ENCODE measurements around the gene LHFPL2.

LHFPL2 gene

GRCh38 chr5:78561261-78561660 lies 87.3 kb downstream of the LHFPL2 start:
- no peak for TF ChIP-seq CTCF (IDR thresholded peaks at IDR 0.05; ENCODE audit: low read depth, low read length)
- H3K4me3 ChIP-seq (ENCODE audit: low read depth, low read length): no peak overlapping the region

- TF ChIP-seq CTCF (IDR thresholded peaks at IDR 0.05; ENCODE audit: low read depth, low read length): no peak
- no peak overlapping the region for H3K4me3 ChIP-seq (ENCODE audit: low read depth, low read length)
These were observed 88.3 kb downstream of the LHFPL2 start for GRCh38 chr5:78560000-78560855.

GRCh38 chr5:78557601-78558000 lies 91.0 kb downstream of the LHFPL2 start:
- no peak overlapping the region for H3K4me3 ChIP-seq (ENCODE audit: low read depth, low read length)
- no peak for TF ChIP-seq CTCF (IDR thresholded peaks at IDR 0.05; ENCODE audit: low read depth, low read length)

- no peak for TF ChIP-seq CTCF (IDR thresholded peaks at IDR 0.05; ENCODE audit: low read depth, low read length)
- H3K4me3 ChIP-seq (ENCODE audit: low read depth, low read length): no peak overlapping the region
These were observed 92.7 kb downstream of the LHFPL2 start for GRCh38 chr5:78555870-78556269.

- H3K4me3 ChIP-seq (ENCODE audit: low read depth, low read length): no peak overlapping the region
- TF ChIP-seq CTCF (IDR thresholded peaks at IDR 0.05; ENCODE audit: low read depth, low read length): no peak
These were observed 93.9 kb downstream of the LHFPL2 start for GRCh38 chr5:78554670-78555069.

- no peak overlapping the region for H3K4me3 ChIP-seq (ENCODE audit: low read depth, low read length)
- no peak for TF ChIP-seq CTCF (IDR thresholded peaks at IDR 0.05; ENCODE audit: low read depth, low read length)
These were observed 94.8 kb downstream of the LHFPL2 start for GRCh38 chr5:78553580-78554353.

Measured in WI38 (cell line).